Sigmoid colon (tissue), 7 donors: ENCODE measurements around the gene HNRNPCL2. TPM values are rescaled to one million over a fixed set of nuclear protein-coding genes. Genes with fewer than 3 reads are reported as not detected.
"Not testable (repeated sequence)": the region's sequence is repeated elsewhere in the genome, so short reads cannot be mapped to it uniquely, and the experiment has no call there.

Source experiments
- DNase-seq: peaks from one replicate; pipeline ENCODE4 v3.0.0-alpha.2; 2019
- H3K27ac ChIP-seq, 4 donors: fragments of 200-600 bp; sonication (generic); one replicate each; pipeline ENCODE4 v1.5.1; 2016 to 2019; ENCODE audit warnings: mild to moderate bottlenecking in 1 of 4
- H3K27me3 ChIP-seq, 3 donors: fragments of 200-600 bp; sonication (generic); one replicate each; pipeline ENCODE4 v1.5.1; 2019; ENCODE audit warnings: mild to moderate bottlenecking in 1 of 3
- H3K36me3 ChIP-seq, 4 donors: fragments of 200-600 bp; sonication (generic); one replicate each; pipeline ENCODE4 v1.5.1; 2016 to 2019
- H3K4me1 ChIP-seq, 4 donors: fragments of 200-600 bp; sonication (generic); one replicate each; pipeline ENCODE4 v1.5.1; 2017 to 2019
- H3K4me3 ChIP-seq, 4 donors: fragments of 200-600 bp; sonication (generic); one replicate each; pipeline ENCODE4 v1.5.1; 2017 to 2019; ENCODE audit warnings: mild to moderate bottlenecking in 2 of 4, moderate library complexity in 1 of 4
- H3K9me3 ChIP-seq, 4 donors: fragments of 200-600 bp in 3 of 4; sonication (generic) in 3 of 4; one replicate each; pipeline versions ENCODE4 v1.5.1 to v1.6.1; 2013 to 2019
- WGBS, 2 donors: extraction: QIAGEN DNeasy Blood & Tissue Kit; methylation state at CpG; one replicate each; pipeline ENCODE4 v1.1.7; 2013; 5-methylcytosine and 5-hydroxymethylcytosine counted together
- intact Hi-C: fragments of 100-400 bp; cut with DNase I; formaldehyde crosslinking; loops from one replicate; pipeline ENCODE4 v1.15.1; 2023
- polyA plus RNA-seq, 3 donors: library from polyadenylated mRNA; stranded (reverse); fragments of 200-250 nt; gene quantifications; one replicate each; pipeline ENCODE4 v1.2.3, GENCODE V29; 2013
- total RNA-seq, 4 donors: library from RNA; depleted of rRNA; stranded (reverse); fragments of >200 nt; gene quantifications; one replicate each; pipeline ENCODE4 v1.1.0, GENCODE V29; 2016
- donor health status: healthy with polysubstance abuse.
- donor health status: Bipolar disorder and iron deficiency.
- donor health status: healthy.

The HNRNPCL2 gene
- total RNA-seq = not detected
- not detected for polyA plus RNA-seq

DNA sequence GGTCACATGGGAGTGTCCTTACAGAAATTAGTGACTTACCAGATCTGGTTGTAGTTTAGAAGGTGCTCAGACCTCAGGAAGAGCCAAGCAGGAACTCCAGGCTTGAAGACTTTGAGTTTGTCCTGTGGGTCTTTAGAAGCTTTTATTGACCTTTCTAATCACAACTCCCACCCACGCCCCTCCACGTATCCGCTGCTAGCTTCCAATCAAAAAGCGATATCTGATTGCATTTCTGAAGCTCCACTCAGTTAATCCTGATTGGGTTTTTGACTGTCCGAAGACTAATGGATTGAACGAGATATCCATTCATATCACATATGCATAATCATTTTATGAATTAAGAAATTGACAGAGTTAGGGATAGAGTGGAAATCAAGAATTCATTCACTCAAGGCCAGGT lies at the start of gene HNRNPCL2:
HNRNPCL2 (minus strand) TSS at position 101 of the 400 bp plus-strand sequence. CDS start 454 bp downstream, outside the sequence.
- H3K9me3 ChIP-seq, H3K27me3 ChIP-seq, H3K36me3 ChIP-seq, intact Hi-C loops, H3K4me1 ChIP-seq, H3K27ac ChIP-seq, DNase-seq, H3K4me3 ChIP-seq: not testable (repeated sequence)
- WGBS, 2 donors = 92 to 94% methylated on average over 6 of the region's 6 CpGs

DNA sequence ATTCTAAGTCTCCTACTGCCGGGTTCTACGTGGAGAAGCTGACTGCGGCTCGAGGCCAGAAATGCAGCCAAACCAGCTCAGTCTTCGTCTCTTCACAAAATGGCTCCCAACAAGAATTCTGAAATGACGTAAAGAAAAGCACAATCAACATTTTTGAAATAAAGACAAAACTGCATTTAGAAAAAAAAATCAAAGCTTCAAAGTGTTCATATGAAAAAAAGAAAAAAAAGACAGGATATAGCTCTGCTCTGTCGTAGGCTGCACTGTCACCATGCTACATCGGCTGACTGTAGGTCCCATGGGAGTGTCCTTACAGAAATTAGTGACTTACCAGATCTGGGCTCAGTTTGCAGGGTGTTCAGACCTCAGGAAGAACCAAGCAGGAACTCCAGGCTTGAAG lies 48.9 kb upstream of the HNRNPCL2 start, which contains the start of gene HNRNPCL4:
HNRNPCL4 (minus strand) TSS at position 101 of the 400 bp plus-strand sequence. CDS start 164 bp downstream, outside the sequence.
- H3K9me3 ChIP-seq, H3K27ac ChIP-seq, H3K4me1 ChIP-seq, H3K4me3 ChIP-seq, H3K36me3 ChIP-seq, intact Hi-C loops, H3K27me3 ChIP-seq, DNase-seq: not testable (repeated sequence)
- WGBS, 2 donors = no CpG with 5 or more reads among the region's 8 CpGs

DNA sequence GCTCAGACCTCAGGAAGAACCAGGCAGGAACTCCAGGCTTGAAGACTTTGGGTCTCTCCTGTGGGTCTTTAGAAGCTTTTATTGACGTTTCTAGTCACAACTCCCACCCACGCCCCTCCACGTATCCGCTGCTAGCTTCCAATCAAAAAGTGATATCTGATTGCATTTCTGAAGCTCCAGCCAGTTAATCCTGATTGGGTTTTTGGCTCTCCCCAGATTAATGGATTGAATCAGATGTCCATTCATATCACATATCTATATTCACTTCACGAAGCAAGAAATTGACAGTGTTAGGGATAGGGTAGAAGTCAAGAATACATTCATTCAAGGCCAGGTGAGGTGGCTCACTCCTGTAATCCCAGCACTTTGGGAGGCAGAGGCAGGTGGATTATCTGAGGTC lies 39.3 kb upstream of the HNRNPCL2 start, which contains the start of gene PRAMEF26:
PRAMEF26 (minus strand) TSS at position 101 of the 400 bp plus-strand sequence. CDS start 2,914 bp downstream, outside the sequence.
- H3K4me3 ChIP-seq, H3K9me3 ChIP-seq, DNase-seq, intact Hi-C loops, H3K27me3 ChIP-seq, H3K36me3 ChIP-seq, H3K4me1 ChIP-seq, H3K27ac ChIP-seq: not testable (repeated sequence)
- 67 to 100% methylated on average over 1 of the region's 5 CpGs for WGBS, 2 donors

DNA sequence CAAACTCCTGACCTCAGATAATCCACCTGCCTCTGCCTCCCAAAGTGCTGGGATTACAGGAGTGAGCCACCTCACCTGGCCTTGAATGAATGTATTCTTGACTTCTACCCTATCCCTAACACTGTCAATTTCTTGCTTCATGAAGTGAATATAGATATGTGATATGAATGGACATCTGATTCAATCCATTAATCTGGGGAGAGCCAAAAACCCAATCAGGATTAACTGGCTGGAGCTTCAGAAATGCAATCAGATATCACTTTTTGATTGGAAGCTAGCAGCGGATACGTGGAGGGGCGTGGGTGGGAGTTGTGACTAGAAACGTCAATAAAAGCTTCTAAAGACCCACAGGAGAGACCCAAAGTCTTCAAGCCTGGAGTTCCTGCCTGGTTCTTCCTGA lies 46.2 kb downstream of the HNRNPCL2 start, which contains the start of gene PRAMEF25:
PRAMEF25 (plus strand) TSS at position 301 of the 400 bp plus-strand sequence. CDS start 2,920 bp downstream, outside the sequence.
- intact Hi-C loops, H3K27me3 ChIP-seq, DNase-seq, H3K27ac ChIP-seq, H3K9me3 ChIP-seq, H3K36me3 ChIP-seq, H3K4me1 ChIP-seq, H3K4me3 ChIP-seq: not testable (repeated sequence)
- WGBS, 2 donors = no CpG with 5 or more reads among the region's 4 CpGs

Other genes with a start within 250 kb of the HNRNPCL2 start
- gene PRAMEF4, start 230.7 kb downstream of the HNRNPCL2 start, total RNA-seq = not detected
- not detected for gene PRAMEF4, start 230.7 kb downstream of the HNRNPCL2 start, polyA plus RNA-seq
- gene PRAMEF10, start 218.6 kb downstream of the HNRNPCL2 start, total RNA-seq = not detected
- gene PRAMEF10, start 218.6 kb downstream of the HNRNPCL2 start, polyA plus RNA-seq = not detected
- not detected for gene PRAMEF7, start 200.2 kb downstream of the HNRNPCL2 start, total RNA-seq
- not detected for gene PRAMEF7, start 200.2 kb downstream of the HNRNPCL2 start, polyA plus RNA-seq
- gene PRAMEF6, start 169.3 kb downstream of the HNRNPCL2 start, total RNA-seq = not detected
- gene PRAMEF6, start 169.3 kb downstream of the HNRNPCL2 start, polyA plus RNA-seq = not detected
- gene PRAMEF27, start 60.3 kb downstream of the HNRNPCL2 start, total RNA-seq = not detected
- not detected for gene PRAMEF27, start 60.3 kb downstream of the HNRNPCL2 start, polyA plus RNA-seq
- not detected for gene HNRNPCL3, start 56.1 kb downstream of the HNRNPCL2 start, total RNA-seq
- not detected for gene HNRNPCL3, start 56.1 kb downstream of the HNRNPCL2 start, polyA plus RNA-seq
- not detected for gene PRAMEF25, start 46.1 kb downstream of the HNRNPCL2 start, total RNA-seq
- gene PRAMEF25, start 46.1 kb downstream of the HNRNPCL2 start, polyA plus RNA-seq = not detected
- gene PRAMEF26, start 39.2 kb upstream of the HNRNPCL2 start, total RNA-seq = not detected
- gene PRAMEF26, start 39.2 kb upstream of the HNRNPCL2 start, polyA plus RNA-seq = not detected
- not detected for gene HNRNPCL4, start 48.8 kb upstream of the HNRNPCL2 start, total RNA-seq
- gene HNRNPCL4, start 48.8 kb upstream of the HNRNPCL2 start, polyA plus RNA-seq = not detected
- not detected for gene PRAMEF9, start 55.0 kb upstream of the HNRNPCL2 start, total RNA-seq
- not detected for gene PRAMEF9, start 55.0 kb upstream of the HNRNPCL2 start, polyA plus RNA-seq
- gene PRAMEF13, start 84.6 kb upstream of the HNRNPCL2 start, total RNA-seq = not detected
- gene PRAMEF13, start 84.6 kb upstream of the HNRNPCL2 start, polyA plus RNA-seq = not detected
- gene PRAMEF18, start 109.3 kb upstream of the HNRNPCL2 start, total RNA-seq = not detected
- not detected for gene PRAMEF18, start 109.3 kb upstream of the HNRNPCL2 start, polyA plus RNA-seq
- not detected for gene PRAMEF5, start 137.3 kb upstream of the HNRNPCL2 start, total RNA-seq
- gene PRAMEF5, start 137.3 kb upstream of the HNRNPCL2 start, polyA plus RNA-seq = not detected
- gene PRAMEF8, start 168.3 kb upstream of the HNRNPCL2 start, total RNA-seq = not detected
- not detected for gene PRAMEF8, start 168.3 kb upstream of the HNRNPCL2 start, polyA plus RNA-seq
- gene PRAMEF33, start 186.7 kb upstream of the HNRNPCL2 start, total RNA-seq = not detected
- gene PRAMEF33, start 186.7 kb upstream of the HNRNPCL2 start, polyA plus RNA-seq = not detected
- not detected for gene PRAMEF15, start 198.7 kb upstream of the HNRNPCL2 start, total RNA-seq
- not detected for gene PRAMEF15, start 198.7 kb upstream of the HNRNPCL2 start, polyA plus RNA-seq
- not detected for gene PRAMEF14, start 230.3 kb upstream of the HNRNPCL2 start, total RNA-seq
- gene PRAMEF14, start 230.3 kb upstream of the HNRNPCL2 start, polyA plus RNA-seq = not detected